DMS 273 (cell line): ENCODE data around the gene LSG1.

Experiments used
- DNase-seq: peaks from one replicate; lab custom pipeline; 2025; ENCODE audit not compliant: unreplicated experiment; lab: John Stamatoyannopoulos, UW

LSG1 gene

GRCh38 chr3:194687638-194688199 is 15.7 kb upstream of the LSG1 start:
- peak; percentile 91 for DNase-seq

GRCh38 chr3:194686816-194687637 is 15.0 kb upstream of the LSG1 start:
- peak; percentile 91 for DNase-seq

GRCh38 chr3:194686414-194686815 is 14.4 kb upstream of the LSG1 start:
- DNase-seq, result no peak

GRCh38 chr3:194685718-194686413 is 13.9 kb upstream of the LSG1 start, which contains the start of gene FAM43A:
Gene FAM43A (plus strand): TSS chr3:194685883. CDS start chr3:194686827, 944 bp downstream.
- peak; percentile 99 for DNase-seq

- no peak for DNase-seq
Observed at GRCh38 chr3:194685065-194685717, 13.2 kb upstream of the LSG1 start.

- no peak for DNase-seq
Observed at GRCh38 chr3:194683380-194683779, 11.4 kb upstream of the LSG1 start.

- peak; percentile 95 for DNase-seq
Observed at GRCh38 chr3:194682694-194683310, 10.8 kb upstream of the LSG1 start.

GRCh38 chr3:194682189-194682693 is 10.2 kb upstream of the LSG1 start:
- DNase-seq, result no peak

- no peak for DNase-seq
Observed at GRCh38 chr3:194680888-194681615, 9.1 kb upstream of the LSG1 start.

- DNase-seq, result no peak
Observed at GRCh38 chr3:194676471-194676870, 4.5 kb upstream of the LSG1 start.

GRCh38 chr3:194675680-194676079 is 3.7 kb upstream of the LSG1 start:
- DNase-seq, result no peak

- DNase-seq, result no peak
Observed at GRCh38 chr3:194675081-194675640, 3.2 kb upstream of the LSG1 start.

GRCh38 chr3:194673761-194674160 is 1.8 kb upstream of the LSG1 start:
- DNase-seq, result no peak

- DNase-seq, result peak; percentile 46
Observed at GRCh38 chr3:194672876-194673275, 885 bp upstream of the LSG1 start.

- DNase-seq, result peak; percentile 76
Observed at GRCh38 chr3:194671511-194671899, 486 bp downstream of the LSG1 start.

GRCh38 chr3:194667363-194667762 is 4.6 kb downstream of the LSG1 start:
- DNase-seq, result no peak

- DNase-seq, result no peak
Observed at GRCh38 chr3:194664857-194665256, 7.1 kb downstream of the LSG1 start.

GRCh38 chr3:194661946-194662345 is 10.0 kb downstream of the LSG1 start:
- DNase-seq, result peak; percentile 82

- peak; percentile 95 for DNase-seq
Observed at GRCh38 chr3:194661374-194661773, 10.6 kb downstream of the LSG1 start.

- DNase-seq, result no peak
Observed at GRCh38 chr3:194659778-194660177, 12.2 kb downstream of the LSG1 start.
